GM21360 (cell line): ENCODE data around the gene LUZP2.

Experiments
- ATAC-seq: cut with Tn5 transposase; IDR thresholded peaks from one replicate; pipeline ENCODE4 v1.9.1; 2021; ENCODE audit warnings: mild to moderate bottlenecking, moderate library complexity; ENCODE audit not compliant: unreplicated experiment

The LUZP2 gene

DNA sequence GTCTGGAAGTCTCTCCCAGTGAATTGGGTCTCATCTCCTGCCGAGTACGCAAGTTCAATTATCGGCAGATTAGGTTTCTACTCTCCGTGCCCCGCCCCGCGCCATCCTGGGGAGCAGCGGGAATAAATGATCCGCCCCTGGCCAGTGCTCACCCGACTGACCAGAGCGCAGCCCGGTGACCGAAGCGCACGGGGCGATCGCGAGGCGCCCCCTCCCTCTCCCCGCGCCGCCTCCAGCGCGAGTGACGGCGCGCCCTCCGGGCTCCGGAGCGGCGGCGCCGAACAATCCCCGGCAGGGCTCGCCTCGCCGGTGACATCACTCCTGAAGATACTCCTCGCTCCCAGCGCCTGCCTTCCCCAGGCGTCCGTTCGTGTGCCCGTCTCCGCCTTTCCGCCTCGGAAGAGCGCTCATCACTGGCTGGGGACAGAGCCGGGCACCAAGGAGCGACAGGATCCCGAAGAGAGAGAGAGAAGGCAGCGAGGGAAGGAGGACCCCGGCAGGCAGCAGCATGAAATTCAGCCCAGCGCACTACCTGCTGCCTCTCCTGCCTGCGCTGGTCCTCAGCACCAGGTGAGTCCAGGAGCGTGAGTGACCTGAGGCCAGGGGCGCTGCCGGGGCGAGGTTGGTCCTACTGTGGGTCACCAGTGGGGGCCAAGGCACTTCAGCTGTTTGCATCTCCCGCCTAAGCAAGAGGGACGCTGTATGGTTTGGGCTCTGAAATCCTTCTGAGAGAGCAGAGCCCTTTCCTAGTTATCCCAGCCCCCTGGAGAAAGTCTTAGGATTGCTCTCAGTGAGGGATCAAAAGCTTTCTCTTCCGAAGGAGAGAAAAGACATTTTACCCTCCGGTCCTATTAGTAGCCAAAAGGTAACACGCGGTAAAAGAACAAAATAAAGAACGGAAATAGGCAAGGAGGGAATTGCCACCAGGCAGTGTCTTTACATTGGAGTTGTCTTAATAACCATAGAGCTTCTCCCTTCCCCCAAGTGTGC lies at the start of gene LUZP2:
Gene LUZP2 (plus strand): TSS at position 318 of the 990 bp plus-strand sequence.
- no peak for ATAC-seq

GRCh38 chr11:24453129-24453718 lies 43.6 kb upstream of the LUZP2 start:
- ATAC-seq, result no peak

GRCh38 chr11:24457985-24458384 lies 38.9 kb upstream of the LUZP2 start:
- ATAC-seq, result no peak

- no peak for ATAC-seq
Measured at GRCh38 chr11:24470431-24470830, 26.4 kb upstream of the LUZP2 start.

DNA sequence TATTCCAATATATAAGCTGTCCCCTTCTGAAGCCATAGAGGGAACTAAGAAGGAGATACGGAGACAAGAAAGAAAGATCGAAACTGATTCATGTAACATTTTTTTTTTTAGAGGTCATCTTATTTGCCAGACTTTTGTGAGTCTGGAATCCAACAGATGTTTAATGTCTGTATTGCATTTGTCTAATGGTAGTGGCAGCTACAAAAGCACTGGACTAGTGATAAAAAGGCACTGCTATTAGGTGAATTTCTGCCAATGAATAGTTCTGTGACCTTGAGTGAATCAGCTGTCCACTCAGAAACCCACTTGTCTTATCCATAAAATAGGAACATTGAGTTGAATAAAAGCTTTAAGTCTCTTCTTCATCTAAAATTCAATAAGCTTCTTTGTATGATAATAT lies 25.8 kb upstream of the LUZP2 start:
- ATAC-seq, result no peak

DNA sequence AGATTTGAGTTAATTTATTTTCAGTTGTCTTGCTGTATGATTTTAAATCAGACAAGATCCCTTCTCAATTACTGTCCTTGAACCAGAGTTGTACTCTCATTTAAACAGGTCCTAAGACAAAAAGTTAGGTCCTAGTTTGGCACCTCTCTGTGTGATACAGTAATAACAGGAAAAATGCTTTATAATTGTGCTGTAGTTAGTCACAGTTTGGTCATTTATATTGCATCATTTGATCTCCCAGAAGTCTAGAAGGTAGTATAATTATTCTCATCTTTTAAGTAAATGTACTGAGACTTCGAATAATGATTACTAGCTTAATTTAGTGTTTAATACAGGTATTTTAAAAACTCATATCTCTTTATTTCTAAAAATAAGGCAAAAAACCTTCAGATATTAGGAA lies 18.1 kb upstream of the LUZP2 start:
- no peak for ATAC-seq

- ATAC-seq, result no peak
Measured at GRCh38 chr11:24489477-24489876, 7.4 kb upstream of the LUZP2 start.

DNA sequence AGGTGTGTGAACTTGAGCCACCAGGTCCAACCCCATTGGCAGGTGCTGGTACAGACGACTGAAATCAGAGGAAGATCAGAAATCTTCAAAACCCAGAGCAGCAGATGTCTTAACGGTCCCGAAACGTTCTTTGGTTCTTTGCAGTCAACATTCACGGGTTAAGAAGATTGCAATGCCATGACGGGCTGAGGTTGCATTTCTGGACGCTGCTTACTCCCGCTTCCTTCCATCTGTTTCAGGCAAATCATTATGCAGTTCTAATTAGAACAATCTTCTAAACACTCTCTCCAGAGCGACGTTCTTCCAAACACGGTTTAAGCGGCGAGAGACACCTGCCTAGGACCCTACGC lies 492 bp upstream of the LUZP2 start:
- ATAC-seq, result no peak

DNA sequence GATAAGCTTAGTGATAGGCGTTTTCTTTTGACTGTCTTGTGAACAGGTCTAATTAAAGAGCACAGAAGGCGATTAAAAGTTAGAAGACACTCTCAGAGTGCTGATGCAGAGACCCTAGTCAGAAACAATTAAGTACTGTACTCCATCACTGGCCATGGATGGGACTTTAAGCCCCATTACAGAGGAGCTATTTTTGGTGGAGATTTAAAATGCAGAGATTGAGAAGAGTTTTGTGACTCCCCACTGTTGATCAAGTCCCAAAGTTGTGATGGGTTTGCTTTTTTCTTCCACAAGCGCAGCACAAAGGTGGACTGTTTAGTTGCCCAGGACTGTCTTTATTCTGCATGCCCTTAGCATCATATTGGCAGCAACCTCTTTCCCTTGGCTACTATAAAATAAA lies 978 bp downstream of the LUZP2 start:
- ATAC-seq, result no peak

DNA sequence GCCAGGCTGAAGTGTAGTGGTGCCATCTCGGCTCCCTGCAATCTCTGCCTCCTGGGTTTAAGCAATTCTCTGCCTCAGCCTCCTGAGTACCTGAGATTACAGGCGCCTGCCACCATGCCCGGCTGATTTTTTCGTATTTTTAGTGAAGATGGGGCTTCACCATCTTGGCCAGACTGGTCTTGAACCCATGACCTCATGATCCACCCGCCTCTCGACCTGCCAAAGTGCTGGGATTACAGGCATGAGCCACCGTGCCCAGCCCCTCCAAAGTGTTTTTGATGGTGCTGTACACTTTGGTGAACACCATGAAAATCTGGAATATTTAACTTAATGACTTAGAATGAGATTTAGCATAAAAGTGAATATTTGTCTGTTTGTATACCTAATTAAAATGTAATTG lies 5.6 kb downstream of the LUZP2 start:
- no peak for ATAC-seq

GRCh38 chr11:24509114-24509513 lies 12.3 kb downstream of the LUZP2 start:
- peak; percentile 55 for ATAC-seq

GRCh38 chr11:24511511-24511910 lies 14.7 kb downstream of the LUZP2 start:
- no peak for ATAC-seq

DNA sequence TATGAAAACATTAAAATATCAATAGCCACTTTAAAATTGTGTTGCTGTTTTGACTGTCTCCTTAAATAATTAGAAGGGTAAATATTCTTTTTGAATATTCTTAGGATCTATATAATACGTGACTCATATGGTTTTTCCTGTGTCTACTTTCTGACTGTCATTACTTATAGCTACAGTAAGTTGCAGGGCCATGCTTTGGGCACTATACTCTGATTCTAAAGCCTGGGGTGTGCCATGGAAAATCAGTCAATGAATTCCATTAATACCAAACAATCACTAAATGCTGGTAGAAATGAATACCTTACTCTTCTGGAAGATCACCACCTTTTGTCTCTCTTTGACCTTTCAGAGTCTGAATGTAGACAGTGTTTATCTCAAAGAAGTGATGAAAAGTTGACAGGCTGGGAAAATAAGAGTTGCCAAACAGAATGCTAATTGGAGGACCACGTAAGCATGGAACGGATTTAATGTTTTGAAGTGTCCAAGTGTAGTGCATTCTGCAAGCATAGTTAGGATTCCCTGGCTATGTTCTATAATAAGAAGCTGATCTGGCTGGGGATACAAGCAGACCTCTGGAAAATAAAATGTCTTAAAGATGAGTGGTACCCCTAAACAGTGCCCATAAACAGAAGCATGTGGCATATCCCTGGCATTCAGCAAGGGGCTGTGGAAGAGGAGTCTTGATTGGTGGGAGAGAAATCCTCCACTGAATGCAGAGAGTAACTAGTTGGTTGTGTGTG lies 16.8 kb downstream of the LUZP2 start:
- ATAC-seq, result no peak

DNA sequence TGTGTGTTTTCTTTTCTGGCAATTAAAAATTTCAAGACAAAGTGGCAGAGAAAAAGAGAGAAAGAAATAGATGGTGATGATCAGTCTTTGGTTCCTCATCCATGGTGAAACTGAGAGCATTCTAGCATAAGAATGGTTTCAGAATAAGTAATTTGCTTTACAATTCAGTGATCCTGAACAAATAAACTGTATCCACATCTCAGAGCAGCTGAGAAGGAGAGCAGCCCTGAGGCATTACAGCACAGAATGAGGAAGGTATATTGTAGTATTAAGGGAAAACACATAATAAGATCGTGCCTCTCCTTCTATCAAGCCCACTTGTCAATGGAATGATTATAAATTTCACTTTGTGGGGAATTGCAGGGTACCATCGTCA lies 17.4 kb downstream of the LUZP2 start:
- peak; percentile 95 for ATAC-seq

- ATAC-seq, result no peak
Measured at GRCh38 chr11:24515632-24516031, 18.8 kb downstream of the LUZP2 start.

- no peak for ATAC-seq
Measured at GRCh38 chr11:24516638-24517037, 19.8 kb downstream of the LUZP2 start.

DNA sequence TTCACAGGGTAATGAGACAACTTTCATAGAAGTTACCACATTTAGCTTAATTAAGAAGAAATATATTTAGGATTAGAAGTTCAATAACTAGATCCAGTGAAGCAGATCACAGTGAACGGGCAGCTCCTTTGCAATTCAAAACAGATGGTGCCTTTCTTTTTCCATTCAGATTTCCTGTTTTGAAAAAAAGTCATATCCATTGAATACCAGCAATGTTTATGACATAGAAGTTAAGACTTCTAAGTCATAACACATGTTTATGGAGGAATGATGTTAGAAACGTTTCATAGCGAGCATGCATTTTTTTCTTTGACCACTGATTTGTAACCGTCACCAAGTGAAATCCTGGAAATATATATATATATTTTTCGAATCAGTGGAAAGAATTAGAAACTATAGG lies 24.7 kb downstream of the LUZP2 start:
- no peak for ATAC-seq

DNA sequence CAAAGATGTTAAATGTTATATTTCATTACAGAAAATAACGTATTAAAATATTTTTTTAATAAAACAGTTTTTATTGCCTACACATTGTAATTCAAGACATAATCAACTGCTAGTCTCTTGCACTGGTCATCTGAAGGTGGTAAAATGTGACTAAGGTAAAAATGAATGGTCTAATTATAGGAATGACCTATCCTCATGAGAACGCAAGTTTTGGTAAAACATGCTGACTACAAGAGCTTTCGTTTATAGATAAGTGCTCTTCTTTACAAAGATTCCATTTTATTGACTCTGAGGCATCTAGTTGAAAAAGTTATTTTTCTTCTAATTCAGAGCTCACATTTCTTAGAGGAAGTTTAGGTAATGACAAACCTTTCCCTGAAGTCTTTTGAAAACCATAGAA lies 27.3 kb downstream of the LUZP2 start:
- ATAC-seq, result no peak

GRCh38 chr11:24531528-24531927 lies 34.7 kb downstream of the LUZP2 start:
- no peak for ATAC-seq

DNA sequence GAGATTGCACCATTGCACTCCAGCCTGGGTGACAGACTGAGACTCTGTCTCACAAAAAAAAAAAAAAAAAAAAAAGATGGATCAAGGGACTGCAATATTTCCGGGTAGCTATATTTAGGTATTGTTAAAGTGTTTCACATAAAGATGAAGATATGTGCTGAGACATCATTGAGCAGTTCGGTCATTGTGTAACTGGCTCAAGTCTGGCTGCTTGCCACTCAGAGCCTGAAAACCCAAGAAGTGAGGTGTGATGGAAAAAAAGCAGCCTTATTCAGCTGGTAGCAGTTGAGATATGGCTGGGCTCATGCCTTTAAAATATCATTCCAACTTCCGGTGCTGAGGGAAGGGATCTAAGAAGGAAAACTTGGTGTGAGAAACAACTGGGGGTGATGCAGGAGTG lies 46.9 kb downstream of the LUZP2 start:
- no peak for ATAC-seq

- no peak for ATAC-seq
Measured at GRCh38 chr11:24556693-24557092, 59.8 kb downstream of the LUZP2 start.

DNA sequence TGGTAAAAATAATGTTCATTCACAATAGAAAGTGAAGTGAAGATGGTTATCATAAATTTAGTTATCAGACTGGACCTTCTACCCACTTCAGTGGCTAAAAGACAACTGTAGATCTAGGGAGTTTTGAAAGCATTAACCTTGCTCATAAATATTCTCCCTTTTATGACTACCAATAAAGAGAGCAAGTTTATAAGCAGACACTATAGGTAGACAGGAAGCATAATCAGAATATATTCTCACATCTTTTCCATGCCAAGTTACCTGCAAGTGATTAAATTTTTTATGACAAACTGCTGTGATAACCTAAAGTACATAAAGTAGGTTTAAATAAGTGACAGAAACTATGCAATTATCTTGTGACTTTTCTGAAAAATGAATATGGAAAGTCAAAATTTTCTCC lies 62.5 kb downstream of the LUZP2 start:
- ATAC-seq, result no peak
